ENCODE data around the gene EPS8L2. TPM values are rescaled to one million over a fixed set of nuclear protein-coding genes. Genes with fewer than 3 reads are reported as not detected.

EPS8L2 gene
- total and polyA plus RNA-seq, 8 donors, result 52.5 to 190 (median 80.7) TPM

GRCh38 chr11:760236-760635 is 54.2 kb downstream of the EPS8L2 start:
- Histone ChIP-seq H3K9me3 (no peaks in the 10 kb centered on the region), H3K4me1 (peaks cover 0 to 19% of the 10 kb centered on the region in 2 donors), H3K36me3 (peaks cover 0 to 99% of the 10 kb centered on the region in 2 donors), H3K27me3 (no peaks in the 10 kb centered on the region), H3K4me3 (no peak overlapping the region), H3K27ac (no peak overlapping the region)
- DNase-seq (no peak), ATAC-seq (no peak)
- no peak for TF ChIP-seq CTCF (IDR thresholded peaks at IDR 0.05)
- intact Hi-C loops (cut with DNase I), result no loop called here

- no peak for TF ChIP-seq CTCF (IDR thresholded peaks at IDR 0.05)
- H3K36me3 ChIP-seq, result peaks cover 0 to 99% of the 10 kb centered on the region in 2 donors
- H3K27me3 ChIP-seq, result no peaks in the 10 kb centered on the region
- intact Hi-C loops (cut with DNase I), result no loop called here
- H3K4me3 ChIP-seq, result no peak overlapping the region
- ATAC-seq (no peak), DNase-seq (no peak)
- H3K9me3 ChIP-seq, result no peaks in the 10 kb centered on the region
- H3K27ac ChIP-seq, result no peak overlapping the region
- H3K4me1 ChIP-seq, result peaks cover 0 to 12% of the 10 kb centered on the region in 2 donors
Measured at GRCh38 chr11:761526-762108, 55.6 kb downstream of the EPS8L2 start.

- TF ChIP-seq CTCF (IDR thresholded peaks at IDR 0.05), result peak in 1 of 2 donors; percentile 25
Measured at GRCh38 chr11:762421-763072, 56.5 kb downstream of the EPS8L2 start.

GRCh38 chr11:763073-763463 is 57.0 kb downstream of the EPS8L2 start:
- peaks cover 0 to 96% of the 10 kb centered on the region in 2 donors for H3K36me3 ChIP-seq
- H3K4me3 ChIP-seq, result no peak overlapping the region
- peaks cover 0 to 12% of the 10 kb centered on the region in 2 donors for H3K4me1 ChIP-seq
- H3K27ac ChIP-seq, result peak overlapping the region in 1 of 2 donors; percentile 66
- no peak for TF ChIP-seq CTCF (IDR thresholded peaks at IDR 0.05)
- no peaks in the 10 kb centered on the region for H3K9me3 ChIP-seq
- ATAC-seq, result peak; percentile 74
- no peak for DNase-seq
- intact Hi-C loops (cut with DNase I), result no loop called here
- H3K27me3 ChIP-seq, result no peaks in the 10 kb centered on the region

More at GRCh38 chr11:762421-763072, 56.5 kb downstream of the EPS8L2 start:
- intact Hi-C loops (cut with DNase I), result no loop called here
- Histone ChIP-seq H3K4me1 (peaks cover 0 to 12% of the 10 kb centered on the region in 2 donors), H3K27ac (peak overlapping the region in 1 of 2 donors; percentile 66), H3K36me3 (peaks cover 0 to 99% of the 10 kb centered on the region in 2 donors), H3K9me3 (no peaks in the 10 kb centered on the region), H3K27me3 (no peaks in the 10 kb centered on the region), H3K4me3 (no peak overlapping the region)
- ATAC-seq, result peak; percentile 82
- peak in 1 of 4 donors; percentile 82 for DNase-seq

GRCh38 chr11:763549-764321 is 57.7 kb downstream of the EPS8L2 start:
- H3K9me3 ChIP-seq, result no peaks in the 10 kb centered on the region
- no peak for ATAC-seq
- no peak overlapping the region for H3K4me3 ChIP-seq
- H3K27me3 ChIP-seq, result no peaks in the 10 kb centered on the region
- peaks cover 0 to 12% of the 10 kb centered on the region in 2 donors for H3K4me1 ChIP-seq
- DNase-seq, result no peak
- H3K36me3 ChIP-seq, result peaks cover 0 to 89% of the 10 kb centered on the region in 2 donors
- TF ChIP-seq CTCF (IDR thresholded peaks at IDR 0.05), result no peak
- no peak overlapping the region for H3K27ac ChIP-seq
- intact Hi-C loops (cut with DNase I), result no loop called here
